ENCODE measurements around the gene MUC2. TPM values are rescaled to one million over a fixed set of nuclear protein-coding genes. Genes with fewer than 3 reads are reported as not detected.

Gene MUC2
- total RNA-seq, 1 donor from 2014 or later, result 0.26 TPM

GRCh38 chr11:1087279-1087960, 12.7 kb downstream of the MUC2 start:
- no peak for DNase-seq (ENCODE audit: low spot score)

GRCh38 chr11:1087961-1088926, 13.6 kb downstream of the MUC2 start:
- DNase-seq (ENCODE audit: low spot score), result no peak

GRCh38 chr11:1088927-1089737, 14.5 kb downstream of the MUC2 start:
- no peak for DNase-seq (ENCODE audit: low spot score)

- no peak for DNase-seq (ENCODE audit: low spot score)
Observed at GRCh38 chr11:1089738-1090599, 15.3 kb downstream of the MUC2 start.

GRCh38 chr11:1090600-1091331, 16.1 kb downstream of the MUC2 start:
- DNase-seq (ENCODE audit: low spot score), result no peak

- no peak for DNase-seq (ENCODE audit: low spot score)
Observed at GRCh38 chr11:1091332-1092083, 16.8 kb downstream of the MUC2 start.

GRCh38 chr11:1092145-1092670, 17.5 kb downstream of the MUC2 start:
- no peak for DNase-seq (ENCODE audit: low spot score)

GRCh38 chr11:1092919-1093318, 18.2 kb downstream of the MUC2 start:
- no peak for DNase-seq (ENCODE audit: low spot score)

- DNase-seq (ENCODE audit: low spot score), result no peak
Observed at GRCh38 chr11:1099519-1100355, 25.1 kb downstream of the MUC2 start.

GRCh38 chr11:1100417-1101245, 26.0 kb downstream of the MUC2 start:
- DNase-seq (ENCODE audit: low spot score), result no peak

GRCh38 chr11:1101318-1102089, 26.8 kb downstream of the MUC2 start:
- no peak for DNase-seq (ENCODE audit: low spot score)

- DNase-seq (ENCODE audit: low spot score), result no peak
Observed at GRCh38 chr11:1102221-1102971, 27.7 kb downstream of the MUC2 start.

GRCh38 chr11:1102996-1103395, 28.3 kb downstream of the MUC2 start:
- DNase-seq (ENCODE audit: low spot score), result no peak

- DNase-seq (ENCODE audit: low spot score), result no peak
Observed at GRCh38 chr11:1103401-1104360, 29.0 kb downstream of the MUC2 start.

Measured in mucosa of gallbladder (tissue), 1 donor.